Measurements from ENCODE around the gene SDK1.
"Not testable (repeated sequence)": the region's sequence is repeated elsewhere in the genome, so short reads cannot be mapped to it uniquely, and the experiment has no call there.

SDK1 gene

DNA sequence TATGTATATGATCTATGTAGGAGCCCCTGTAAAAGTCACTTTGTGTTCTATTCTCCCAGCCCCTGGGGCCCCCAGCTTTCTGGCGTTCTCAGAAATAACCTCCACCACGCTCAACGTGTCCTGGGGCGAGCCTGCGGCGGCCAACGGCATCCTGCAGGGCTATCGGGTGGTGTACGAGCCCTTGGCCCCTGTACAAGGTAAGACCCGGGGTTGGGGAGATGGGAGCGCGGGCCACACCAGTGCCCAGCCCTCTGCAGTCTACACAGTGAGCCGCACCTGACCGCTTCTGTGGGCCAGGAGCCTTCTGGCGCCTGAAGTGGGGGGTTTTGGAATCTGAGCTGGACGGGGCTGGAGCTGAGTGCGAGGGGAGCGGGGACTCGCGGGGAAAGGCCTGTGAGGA is 908.9 kb downstream of the SDK1 start:
- TF ChIP-seq, protein P1, sequence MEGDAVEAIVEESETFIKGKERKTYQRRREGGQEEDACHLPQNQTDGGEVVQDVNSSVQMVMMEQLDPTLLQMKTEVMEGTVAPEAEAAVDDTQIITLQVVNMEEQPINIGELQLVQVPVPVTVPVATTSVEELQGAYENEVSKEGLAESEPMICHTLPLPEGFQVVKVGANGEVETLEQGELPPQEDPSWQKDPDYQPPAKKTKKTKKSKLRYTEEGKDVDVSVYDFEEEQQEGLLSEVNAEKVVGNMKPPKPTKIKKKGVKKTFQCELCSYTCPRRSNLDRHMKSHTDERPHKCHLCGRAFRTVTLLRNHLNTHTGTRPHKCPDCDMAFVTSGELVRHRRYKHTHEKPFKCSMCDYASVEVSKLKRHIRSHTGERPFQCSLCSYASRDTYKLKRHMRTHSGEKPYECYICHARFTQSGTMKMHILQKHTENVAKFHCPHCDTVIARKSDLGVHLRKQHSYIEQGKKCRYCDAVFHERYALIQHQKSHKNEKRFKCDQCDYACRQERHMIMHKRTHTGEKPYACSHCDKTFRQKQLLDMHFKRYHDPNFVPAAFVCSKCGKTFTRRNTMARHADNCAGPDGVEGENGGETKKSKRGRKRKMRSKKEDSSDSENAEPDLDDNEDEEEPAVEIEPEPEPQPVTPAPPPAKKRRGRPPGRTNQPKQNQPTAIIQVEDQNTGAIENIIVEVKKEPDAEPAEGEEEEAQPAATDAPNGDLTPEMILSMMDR (IDR thresholded peaks at IDR 0.05; ENCODE audit: low read depth, low read length): no peak
- H3K4me3 ChIP-seq (ENCODE audit: low read depth, low read length): no peak overlapping the region

DNA sequence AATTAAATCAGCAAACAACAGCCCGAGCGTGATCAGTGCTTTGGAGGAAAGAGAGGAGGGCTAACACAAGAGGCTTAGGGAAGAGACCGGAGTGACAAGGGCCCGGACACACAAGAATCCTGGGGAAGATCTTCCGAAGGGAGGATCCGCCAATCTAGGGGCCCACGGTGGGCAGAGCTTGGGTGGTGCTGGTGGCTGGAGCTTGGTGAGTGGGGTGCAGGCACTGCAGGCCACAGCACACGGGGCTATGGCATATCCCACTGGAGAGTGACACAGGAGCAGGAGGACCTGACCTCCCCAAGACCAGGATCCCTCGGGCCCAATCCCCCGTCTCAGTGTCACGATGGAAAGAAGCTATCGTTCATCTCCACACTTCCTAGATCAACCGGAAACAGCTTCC is 909.8 kb downstream of the SDK1 start:
- TF ChIP-seq, protein P1 (IDR thresholded peaks at IDR 0.05; ENCODE audit: low read depth, low read length): no peak
- H3K4me3 ChIP-seq (ENCODE audit: low read depth, low read length): no peak overlapping the region

DNA sequence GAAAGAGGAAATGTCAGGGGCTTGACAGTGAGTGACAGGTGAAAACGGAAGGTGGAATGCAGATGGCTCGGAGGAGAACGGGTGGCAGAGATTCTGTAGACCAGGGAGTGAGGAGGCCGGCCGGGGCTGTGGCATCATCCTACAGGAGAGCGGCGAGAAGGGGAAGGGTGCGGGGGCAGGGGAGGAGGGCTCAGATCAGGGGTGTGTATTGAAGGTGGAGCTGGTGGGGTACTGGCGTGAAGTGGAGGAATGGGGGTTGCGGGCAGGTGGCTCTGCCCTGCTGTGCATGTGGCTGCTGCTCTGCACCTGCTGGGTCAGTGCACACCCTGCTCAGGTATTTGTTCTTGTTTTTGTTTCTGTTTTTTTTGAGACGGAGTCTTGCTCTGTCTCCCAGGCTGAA is 910.2 kb downstream of the SDK1 start:
- H3K4me3 ChIP-seq (ENCODE audit: low read depth, low read length): no peak overlapping the region
- TF ChIP-seq, protein P1 (IDR thresholded peaks at IDR 0.05; ENCODE audit: low read depth, low read length): no peak

DNA sequence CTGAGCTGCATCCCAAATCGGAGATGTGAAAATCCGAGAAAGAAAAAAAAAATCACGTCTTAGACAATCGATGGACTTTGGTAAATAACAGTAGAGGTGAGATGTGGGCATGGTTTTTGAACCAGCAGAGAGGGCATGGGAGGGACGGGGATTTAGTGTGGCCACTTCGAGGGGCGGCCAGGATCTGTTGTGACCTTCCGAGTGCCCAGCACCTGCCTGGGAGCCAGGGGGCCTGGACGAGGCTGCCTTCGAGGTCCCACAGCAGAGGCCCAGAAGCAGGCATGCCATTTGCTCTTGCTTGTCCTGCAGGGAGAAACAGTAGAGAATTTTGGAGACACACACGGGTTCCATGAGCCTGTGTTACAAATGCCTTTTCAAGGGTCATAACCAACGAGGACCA is 911.3 kb downstream of the SDK1 start:
- no peak overlapping the region for H3K4me3 ChIP-seq (ENCODE audit: low read depth, low read length)
- TF ChIP-seq, protein P1 (IDR thresholded peaks at IDR 0.05; ENCODE audit: low read depth, low read length): no peak

DNA sequence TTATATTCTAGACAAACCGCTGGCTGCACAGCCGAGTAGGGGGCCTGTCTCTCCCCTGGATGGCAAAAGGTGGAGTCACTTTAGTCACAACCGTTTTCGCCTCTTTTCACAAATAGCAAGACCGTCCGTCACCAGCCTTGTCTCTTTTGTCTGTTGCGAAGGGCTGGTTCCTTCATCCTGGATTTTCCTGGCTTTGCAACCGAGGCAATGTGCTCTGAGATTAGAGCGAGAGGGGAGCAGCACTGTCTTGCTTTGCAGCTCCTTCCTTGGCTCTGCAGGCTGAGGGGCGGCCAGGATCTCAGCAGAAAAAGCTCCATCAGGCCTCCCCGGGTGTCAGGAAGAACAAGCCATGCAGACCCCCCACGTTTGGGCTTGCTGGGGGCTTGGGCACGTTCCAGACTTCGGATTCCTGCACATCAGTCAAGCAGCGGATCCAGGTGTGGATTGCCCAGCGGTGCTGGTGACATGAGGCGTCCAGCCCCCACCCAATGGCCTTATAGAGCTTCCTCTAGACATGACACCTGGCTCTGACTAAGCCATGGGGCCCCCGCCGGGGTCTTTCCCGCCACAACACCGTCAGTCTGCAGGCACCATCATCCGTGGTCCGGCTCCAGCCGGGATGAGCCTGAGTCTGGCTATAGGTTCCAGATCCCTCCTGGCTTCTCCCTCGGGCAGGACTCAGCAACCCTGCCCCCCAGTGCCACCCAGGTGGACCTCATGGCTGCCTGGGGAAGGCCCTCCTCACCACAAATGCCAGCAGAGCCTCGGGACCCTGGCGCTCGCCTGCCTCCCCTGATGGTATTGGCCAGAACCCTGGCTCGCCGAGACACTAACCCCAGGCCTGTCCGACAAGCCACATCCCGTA is 913.5 kb downstream of the SDK1 start:
- H3K4me3 ChIP-seq (ENCODE audit: low read depth, low read length): no peak overlapping the region
- TF ChIP-seq, protein P1 (IDR thresholded peaks at IDR 0.05; ENCODE audit: low read depth, low read length): no peak

DNA sequence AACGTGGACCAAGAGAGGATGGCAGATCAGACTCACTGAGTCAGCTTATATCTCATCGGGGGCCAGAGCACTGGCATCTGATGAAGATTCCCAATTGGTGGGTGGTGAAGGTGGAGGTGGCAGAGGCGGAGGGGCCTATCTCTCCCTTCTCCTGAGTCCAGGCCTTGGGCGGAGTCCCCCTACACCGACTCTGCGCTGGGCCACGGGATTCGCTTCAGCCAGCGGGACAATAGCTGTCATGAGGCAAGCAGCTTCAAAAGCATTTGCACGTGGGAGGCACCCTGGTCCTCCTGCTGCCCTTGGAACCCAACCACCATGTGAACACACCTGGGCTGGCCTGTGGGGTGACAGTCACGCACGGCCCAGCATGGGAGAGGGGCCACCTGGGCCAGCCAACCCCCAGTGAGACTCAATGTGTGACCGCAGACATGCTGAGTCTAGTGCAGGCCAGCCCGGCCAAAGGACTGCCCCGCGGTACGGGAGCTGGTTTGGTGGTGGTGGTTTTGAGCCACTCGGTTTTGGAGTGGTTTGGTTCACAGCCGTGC is 914.2 kb downstream of the SDK1 start:
- H3K4me3 ChIP-seq (ENCODE audit: low read depth, low read length): no peak overlapping the region
- TF ChIP-seq, protein P1 (IDR thresholded peaks at IDR 0.05; ENCODE audit: low read depth, low read length): no peak

DNA sequence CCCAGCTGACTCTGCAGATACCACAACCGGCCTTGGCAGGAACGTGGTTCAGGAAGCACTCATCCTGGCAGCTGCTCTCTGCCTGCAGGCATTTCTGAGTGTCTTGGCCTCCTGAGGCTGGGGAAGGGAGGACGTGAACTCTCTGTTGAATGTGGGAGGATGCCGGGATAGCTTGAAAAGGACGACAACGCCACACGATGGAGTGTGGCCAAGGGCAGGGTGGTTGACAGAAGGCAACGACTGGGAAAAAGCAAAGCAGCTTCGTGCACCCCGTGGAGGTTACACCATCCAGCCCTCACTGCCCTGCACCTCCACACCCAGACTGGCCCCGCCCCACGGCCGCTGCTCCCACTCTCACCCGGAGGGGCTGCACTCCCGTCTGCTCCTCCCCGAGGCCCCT is 915.0 kb downstream of the SDK1 start:
- no peak overlapping the region for H3K4me3 ChIP-seq (ENCODE audit: low read depth, low read length)
- TF ChIP-seq, protein P1 (IDR thresholded peaks at IDR 0.05; ENCODE audit: low read depth, low read length): no peak

DNA sequence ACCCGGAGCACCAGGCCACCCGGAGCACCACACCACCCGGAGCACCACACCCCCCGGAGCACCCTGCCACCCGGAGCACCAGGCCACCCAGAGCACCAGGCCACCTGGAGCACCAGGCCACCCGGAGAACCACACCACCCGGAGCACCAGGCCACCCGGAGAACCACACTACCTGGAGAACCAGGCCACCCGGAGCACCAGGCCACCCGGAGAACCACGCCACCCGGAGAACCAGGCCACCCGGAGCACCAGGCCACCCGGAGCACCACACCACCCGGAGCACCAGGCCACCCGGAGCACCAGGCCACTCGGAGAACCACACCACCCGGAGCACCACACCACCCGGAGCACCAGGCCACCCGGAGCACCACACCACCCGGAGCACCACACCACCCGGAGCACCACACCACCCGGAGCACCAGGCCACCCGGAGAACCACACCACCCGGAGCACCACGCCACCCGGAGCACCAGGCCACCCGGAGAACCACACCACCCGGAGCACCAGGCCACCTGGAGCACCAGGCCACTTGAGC is 916.1 kb downstream of the SDK1 start:
- not testable (repeated sequence) for H3K4me3 ChIP-seq (ENCODE audit: low read depth, low read length)

Measured in WI38 (cell line).